ELF-1 (cell line): ENCODE measurements around the gene FBXL16.
A peak's percentile ranks its signal among the peaks of the same experiment; 100 is the strongest.
"Not testable (repeated sequence)": the region's sequence is repeated elsewhere in the genome, so short reads cannot be mapped to it uniquely, and the experiment has no call there.

Source experiments
- DNase-seq: peaks from one replicate; pipeline ENCODE4 v3.0.0-alpha.2; 2016; ENCODE audit warnings: low read depth, low spot score

Gene FBXL16

DNA sequence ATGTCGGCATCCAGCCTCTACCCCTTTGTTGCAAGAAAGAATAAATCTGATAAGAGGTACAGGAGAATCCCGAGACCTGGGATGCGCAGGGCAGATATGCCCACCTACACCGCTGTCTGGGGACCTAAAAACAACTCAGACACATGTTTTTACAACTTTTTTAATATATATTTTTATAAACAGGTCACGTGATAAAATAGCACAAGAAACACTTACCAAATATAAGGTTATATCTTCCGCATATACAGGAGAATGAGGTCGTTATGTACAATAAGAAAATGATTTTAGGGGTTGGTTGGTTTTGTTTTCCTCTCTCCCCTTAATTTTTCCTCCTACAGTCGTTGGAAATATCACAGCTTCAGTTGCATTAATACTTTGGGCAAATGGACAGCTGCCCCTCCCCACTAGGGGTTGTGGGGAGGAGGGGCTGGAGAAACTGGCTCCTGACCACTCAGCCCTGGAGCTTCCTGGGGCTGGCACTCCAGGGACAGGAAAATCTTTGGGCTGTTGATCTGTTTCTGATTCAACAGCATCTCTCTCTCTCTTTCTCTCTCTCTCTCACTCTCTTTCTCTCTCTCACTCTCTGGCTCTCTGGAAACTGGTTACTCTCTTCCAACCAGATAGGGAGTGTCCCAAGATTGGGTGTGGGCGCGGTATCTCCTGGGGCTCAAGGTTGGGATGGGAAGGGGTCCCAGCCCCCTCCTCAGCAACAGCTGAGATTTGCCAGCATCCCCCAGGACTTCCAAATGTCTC lies 13.1 kb downstream of the FBXL16 start:
- no peak for DNase-seq

DNA sequence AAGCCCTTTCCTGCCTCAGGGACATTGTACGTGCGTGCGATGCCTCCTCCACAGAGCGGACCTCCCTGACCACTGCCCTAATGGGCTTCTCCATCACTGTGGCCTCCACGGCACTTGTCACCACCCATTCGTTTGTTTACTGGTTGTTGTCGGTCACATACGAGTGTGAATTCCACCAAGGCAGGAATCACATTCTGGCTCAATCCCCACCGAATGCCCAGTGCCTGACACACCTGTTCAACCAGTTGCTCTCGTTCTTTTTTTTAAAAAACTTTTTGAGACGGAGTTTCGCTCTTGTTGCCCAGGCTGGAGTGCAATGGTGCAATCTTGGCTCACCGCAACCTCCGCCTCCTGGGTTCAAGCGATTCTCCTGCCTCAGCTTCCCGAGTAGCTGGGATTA lies 14.4 kb downstream of the FBXL16 start:
- not testable (repeated sequence) for DNase-seq

DNA sequence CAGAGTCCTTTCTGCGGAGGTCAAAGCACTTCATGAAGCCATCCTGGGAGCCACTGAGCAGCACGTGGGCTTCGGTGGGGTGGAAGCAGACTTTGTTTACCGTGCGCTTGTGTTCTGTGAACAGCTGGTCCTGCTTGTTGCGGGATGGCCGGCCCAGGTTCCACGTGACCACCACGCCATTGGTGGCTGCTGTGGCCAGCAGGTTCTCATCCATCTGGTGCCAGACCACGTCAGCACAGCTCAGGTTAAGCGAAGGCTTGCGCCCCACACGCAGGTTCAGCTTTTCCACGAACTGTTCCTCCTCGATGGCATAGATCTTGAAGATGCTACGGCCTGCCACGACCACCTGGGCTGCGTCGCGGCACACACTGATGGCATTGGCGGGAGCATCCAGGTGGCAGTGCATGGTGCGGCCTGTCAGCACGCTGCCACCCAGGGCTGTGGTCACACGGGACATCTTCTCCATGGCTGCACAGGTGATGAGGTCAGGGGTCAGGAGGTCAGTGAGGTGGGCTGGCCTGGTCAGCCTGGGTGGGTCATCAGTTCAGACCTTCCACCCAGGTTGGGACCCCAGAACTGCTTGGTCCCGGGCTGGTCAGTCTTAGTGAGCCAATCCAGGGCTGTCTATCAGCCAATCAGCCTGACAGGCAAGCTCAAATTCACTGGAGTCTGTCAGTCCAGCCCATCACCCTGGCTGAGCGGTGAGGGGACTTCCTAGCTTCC lies 16.3 kb downstream of the FBXL16 start:
- DNase-seq = no peak

DNA sequence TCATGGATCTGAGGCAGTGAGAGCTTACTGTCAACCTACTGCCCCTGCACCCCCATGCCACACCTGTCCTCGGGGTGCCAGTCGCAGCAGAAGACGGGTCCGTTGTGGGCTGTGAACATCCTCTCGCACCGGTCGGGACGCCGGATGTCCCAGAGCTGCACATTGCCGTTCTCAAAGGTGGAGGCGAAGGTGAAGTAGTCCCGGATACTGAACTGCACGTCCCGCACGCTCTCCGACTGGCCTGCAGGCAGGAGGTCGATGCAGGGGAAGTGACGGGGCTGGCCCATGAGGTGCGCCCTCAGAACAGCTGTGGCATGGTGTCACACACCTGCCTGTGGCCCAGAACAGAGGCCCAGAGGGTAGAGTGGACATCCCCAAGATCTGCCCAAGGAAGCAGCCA lies 18.1 kb downstream of the FBXL16 start:
- no peak for DNase-seq

DNA sequence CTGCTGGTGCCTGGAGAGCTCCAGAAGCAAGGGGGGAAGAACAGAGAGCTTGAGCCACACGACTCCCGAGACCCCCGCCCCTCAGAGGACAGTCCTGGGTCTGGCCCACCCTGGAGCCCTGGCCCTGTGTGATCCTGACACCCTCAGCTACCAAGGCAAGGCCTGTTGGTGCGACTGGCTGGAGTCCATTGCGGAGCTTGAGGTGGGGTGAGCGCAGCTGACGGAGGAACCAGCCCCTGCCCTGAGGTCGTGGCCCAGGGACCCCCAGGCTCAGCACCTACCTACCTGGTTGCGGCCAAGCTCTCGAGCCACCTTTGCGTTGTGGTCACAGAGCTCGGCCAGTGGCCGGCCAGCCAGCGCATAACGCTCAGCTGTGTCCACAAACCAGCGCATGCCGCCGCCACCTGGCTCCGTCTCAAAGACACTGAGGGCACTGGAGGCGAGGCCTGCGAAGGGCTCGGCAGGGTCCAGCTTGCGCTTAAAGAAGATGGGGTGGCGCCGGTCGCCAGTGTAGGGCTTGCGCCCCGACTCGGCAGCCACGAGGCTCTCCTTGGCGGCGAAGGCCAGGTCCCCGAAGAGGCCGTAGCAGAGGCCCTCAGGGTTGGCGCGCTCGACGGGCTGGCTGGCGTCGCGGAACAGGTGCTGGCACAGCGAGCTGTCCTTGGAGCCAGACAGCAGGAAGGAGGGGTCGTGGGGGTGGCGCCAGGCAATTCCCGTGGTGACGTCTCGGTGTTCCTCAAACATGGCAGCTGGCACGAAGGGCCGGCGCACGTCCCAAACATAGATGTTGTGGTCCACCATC lies 18.9 kb downstream of the FBXL16 start:
- no peak for DNase-seq

DNA sequence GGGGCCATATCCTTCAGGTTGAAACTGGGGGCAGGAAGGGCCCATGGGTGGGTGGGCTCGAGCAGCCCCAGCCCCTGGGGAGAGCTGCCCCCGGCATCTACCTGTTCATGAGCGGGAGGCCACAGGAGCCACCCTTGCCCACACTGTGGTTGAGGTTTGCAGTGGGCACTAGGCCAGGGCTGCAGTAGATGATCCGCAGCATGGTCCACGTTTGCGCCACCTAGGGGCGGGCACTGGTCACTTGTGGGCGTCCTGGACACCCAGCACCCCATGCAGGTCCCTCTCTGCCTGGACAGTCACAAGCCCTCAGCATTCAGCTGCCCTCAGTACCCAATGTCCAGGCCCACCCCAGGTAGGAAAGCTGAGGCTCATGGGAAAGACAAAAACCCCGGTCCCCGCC lies 19.6 kb downstream of the FBXL16 start:
- DNase-seq = no peak

DNA sequence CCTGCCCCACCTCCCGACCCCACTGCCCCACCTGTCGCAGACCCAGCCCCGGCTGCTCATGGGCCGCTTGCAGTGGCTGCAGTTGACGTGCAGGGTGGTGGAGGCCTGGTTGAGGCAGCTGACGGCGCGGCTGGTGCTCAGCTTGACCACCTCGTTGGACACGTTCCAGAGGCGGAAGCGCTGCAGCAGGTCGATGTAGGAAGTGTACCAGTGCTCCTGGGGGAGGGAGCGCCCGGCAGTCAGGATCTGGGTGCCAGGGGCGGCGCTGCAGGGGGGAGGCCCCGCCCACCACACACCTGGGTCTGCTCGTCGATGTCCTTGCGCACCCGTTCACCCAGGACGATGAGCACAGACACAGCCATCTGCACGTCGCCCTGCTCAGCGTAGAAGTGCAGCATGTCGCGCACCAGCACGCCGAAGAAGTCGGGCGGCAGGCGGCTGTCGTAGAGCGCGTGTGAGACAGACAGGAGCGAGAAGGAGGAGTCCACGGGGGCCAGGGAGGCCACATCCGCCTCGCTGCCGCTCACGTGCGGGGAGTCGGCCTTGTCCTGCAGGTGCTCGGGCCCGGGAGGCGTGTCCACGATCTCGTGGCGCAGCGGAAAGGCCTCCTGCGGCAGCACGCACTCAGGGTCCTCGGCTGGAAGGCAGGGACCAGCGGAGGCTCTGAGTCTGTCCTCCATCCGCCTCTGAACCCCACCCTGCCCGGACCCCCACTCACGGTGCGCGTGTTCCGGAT lies 20.5 kb downstream of the FBXL16 start:
- DNase-seq = no peak

DNA sequence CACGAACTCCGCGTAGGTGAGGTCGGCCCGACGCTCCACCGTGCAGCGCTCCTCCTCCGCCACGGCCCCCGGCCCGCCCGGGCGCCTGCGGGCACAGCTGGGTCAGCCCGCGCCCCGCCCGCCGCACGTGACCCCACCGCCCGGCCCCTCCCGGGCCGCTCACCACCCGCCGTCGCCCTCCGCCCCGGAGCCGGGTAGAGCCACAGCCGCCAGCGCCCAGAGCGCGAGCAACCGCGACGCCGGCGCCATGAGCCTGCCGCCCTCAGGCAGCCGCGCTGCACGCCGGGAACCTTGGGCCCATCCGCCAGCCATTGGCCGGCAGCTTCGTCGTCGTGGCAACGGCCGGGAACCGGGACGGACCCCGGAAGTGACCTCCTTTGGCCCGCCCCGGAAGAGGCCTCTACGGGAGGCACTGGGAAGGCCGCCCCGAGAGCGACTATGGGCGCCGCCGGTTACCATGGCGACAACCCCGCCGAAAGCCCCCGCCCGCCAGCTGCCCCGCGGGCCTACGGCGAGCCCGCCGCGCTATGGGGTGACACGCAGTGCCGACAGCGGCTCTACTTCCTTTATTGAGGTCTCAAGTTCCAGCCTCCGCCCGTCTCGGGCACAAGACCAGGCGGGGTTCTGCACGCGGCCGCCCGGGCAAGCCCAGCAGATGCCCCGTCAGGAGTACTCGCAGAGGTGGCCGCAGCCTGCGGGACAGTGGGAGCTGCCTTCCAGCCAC lies 21.4 kb downstream of the FBXL16 start, which contains the start of gene JMJD8:
TSS of gene JMJD8 (minus strand) at position 264 of the 724 bp plus-strand sequence. CDS start at position 249, 15 bp downstream.
- peak; percentile 98 for DNase-seq

DNA sequence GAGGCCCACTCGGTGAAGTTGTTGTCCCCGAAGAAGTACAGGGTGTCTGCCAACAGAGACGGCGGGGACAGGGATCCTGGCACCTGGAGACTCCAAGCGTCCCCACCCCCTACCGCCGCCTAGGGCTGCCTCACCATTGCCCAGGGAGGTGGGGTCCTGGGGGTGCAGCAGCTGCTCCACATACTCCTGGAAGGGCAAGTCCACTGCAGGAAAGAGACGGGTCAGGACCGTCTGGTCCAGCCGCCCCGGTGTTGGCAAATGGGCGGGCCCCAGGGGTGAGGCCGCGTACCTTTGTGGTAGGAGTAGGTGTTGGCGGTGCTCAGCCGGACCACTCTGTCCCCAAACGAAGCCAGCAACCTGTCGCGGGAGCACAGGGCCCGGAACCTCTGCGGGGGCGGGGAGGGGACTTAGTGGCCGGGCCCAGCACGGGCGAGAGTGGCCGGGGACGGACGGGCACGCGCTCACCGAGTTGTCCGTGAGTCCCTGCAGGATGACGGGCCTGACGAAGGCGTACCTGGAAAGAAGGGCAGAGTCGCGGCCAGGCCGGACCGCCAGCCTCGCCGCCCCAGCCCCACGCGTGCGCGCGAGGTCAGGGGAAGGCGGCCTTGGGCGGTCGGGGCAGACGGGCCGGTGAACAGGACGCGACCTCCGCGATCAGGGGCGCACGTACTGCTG lies 22.1 kb downstream of the FBXL16 start:
- no peak for DNase-seq

DNA sequence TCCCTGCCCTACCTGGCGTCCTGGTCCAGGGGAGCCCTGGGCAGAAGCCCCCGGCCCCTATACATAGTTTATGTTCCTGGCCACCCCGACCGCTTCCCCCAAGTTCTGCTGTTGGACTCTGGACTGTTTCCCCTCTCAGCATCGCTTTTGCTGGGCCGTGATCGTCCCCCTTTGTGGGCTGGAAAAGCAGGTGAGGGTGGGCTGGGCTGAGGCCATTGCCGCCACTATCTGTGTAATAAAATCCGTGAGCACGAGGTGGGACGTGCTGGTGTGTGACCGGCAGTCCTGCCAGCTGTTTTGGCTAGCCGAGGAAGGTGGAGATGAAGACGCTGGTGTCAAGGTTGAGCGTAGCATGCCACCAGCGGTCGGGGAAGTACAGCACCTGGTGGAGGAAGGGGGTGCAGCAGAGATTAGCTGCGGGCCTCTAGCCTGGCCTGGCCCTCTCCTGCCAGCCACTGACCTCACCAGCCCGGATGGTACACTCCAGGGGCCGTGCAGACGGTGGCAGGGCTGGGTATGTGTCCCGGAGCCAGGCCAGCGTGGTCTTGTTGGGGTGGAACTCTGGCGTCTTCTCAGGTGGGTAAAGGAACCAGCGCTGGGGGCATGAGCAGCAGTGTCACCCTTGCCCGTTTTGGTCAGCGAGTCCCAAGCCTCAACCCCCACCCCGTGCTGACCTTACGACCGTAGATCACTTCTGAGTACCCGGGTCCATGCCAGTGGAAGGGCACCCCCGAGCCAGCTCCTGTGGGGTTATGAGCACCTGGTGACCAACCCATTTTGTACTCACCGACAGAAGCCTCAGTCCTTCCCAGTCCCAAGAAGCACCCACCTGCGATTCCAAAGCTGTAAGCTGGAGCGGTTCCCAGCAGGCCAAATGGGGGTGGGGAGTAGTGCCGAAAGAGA lies 22.9 kb downstream of the FBXL16 start:
- no peak for DNase-seq

DNA sequence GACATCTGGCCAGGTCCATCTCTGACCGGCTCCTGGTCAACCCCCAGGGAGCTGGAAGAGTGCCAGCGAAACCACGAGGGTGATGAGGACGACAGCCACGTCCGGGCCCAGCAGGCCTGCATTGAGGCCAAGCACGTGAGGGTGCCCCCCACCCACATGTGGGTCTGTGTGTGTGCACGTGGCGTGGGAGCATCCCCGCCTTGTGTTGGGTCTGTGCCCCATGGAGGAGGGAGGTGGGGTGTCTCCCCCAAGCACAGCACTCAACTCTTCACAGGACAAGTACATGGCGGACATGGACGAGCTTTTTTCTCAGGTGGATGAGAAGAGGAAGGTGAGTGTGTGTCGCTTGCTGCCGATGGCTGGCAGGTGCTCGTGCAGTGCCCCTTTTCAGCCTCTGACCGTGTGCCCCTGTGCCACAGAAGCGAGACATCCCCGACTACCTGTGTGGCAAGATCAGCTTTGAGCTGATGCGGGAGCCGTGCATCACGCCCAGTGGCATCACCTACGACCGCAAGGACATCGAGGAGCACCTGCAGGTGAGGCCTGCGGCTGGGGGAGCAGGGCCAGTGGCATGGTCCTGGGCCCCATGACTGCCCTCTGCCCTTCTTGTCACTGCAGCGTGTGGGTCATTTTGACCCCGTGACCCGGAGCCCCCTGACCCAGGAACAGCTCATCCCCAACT lies 23.7 kb downstream of the FBXL16 start:
- DNase-seq = no peak

DNA sequence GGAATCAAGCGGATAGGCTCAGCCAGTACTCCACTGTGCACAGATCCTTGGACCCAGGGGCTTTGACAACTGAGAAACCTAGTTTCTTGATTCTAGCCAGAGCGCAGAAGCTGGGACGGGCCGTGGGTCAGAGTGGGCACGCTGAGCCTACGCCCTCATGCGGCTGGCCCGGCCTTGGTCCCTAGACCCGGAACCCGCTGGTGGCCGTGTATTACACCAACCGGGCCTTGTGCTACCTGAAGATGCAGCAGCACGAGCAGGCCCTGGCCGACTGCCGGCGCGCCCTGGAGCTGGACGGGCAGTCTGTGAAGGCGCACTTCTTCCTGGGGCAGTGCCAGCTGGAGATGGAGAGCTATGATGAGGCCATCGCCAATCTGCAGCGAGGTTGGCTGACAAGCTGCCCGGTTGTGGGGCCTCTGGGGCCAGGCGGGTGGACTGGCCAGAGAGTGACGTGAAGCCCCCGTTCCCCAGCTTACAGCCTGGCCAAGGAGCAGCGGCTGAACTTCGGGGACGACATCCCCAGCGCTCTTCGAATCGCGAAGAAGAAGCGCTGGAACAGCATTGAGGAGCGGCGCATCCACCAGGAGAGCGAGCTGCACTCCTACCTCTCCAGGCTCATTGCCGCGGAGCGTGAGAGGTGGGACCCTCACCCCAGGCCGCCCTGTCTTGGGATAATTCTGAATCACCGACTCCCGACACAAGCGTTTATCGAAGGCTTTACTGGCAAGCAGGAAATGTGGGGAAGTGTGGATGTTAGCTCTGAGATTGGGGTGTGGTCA lies 24.4 kb downstream of the FBXL16 start:
- no peak for DNase-seq

DNA sequence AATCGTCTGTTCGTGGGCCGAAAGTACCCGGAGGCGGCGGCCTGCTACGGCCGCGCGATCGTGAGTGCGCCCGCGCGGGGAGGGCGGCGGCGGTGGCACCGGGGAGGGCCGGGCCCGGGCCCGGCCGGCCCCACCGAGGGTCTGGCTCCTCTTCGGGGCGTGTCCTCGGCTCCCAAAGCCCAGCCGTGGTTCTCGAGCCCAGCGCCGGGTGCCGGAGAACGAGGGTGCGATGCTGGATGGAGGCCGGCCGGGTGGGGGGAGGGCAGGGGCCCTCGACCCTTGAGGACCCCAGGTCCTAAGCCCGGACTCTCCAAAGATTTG lies 25.0 kb downstream of the FBXL16 start:
- DNase-seq = no peak

DNA sequence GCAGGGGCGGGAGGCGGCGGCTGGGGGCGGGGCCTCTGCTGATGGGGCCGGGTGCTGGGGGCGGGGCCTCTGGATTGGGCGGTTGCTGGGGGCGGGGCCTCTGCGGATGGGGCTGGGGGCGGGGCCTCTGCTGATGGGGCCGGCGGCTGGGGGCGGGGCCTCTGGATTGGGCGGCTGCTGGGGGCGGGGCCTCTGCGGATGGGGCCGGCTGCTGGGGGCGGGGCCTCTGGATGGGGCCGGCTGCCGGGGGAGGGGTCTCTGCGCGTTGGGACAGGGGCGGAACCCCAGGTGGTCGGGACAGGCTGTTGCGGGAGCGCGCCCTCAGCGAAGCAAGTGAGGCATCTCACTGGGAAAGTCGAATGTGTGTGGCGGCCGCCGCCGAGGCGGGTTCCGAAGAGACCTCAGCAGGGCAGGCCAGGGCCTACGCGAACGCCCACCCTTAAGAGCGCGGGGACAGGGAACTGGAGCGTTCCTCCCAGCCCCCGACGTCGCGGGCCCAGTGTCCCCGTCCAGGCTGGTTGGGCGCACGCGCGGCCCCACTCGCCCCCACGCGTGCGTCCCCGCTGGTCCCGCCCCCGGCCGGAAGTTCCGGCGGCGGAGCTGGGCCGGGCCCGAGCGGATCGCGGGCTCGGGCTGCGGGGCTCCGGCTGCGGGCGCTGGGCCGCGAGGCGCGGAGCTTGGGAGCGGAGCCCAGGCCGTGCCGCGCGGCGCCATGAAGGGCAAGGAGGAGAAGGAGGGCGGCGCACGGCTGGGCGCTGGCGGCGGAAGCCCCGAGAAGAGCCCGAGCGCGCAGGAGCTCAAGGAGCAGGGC lies 25.6 kb downstream of the FBXL16 start, which contains the start of gene STUB1:
TSS of gene STUB1 (plus strand) at position 597 of the 811 bp plus-strand sequence. CDS start at position 713, 116 bp downstream.
- DNase-seq = peak; percentile 89

DNA sequence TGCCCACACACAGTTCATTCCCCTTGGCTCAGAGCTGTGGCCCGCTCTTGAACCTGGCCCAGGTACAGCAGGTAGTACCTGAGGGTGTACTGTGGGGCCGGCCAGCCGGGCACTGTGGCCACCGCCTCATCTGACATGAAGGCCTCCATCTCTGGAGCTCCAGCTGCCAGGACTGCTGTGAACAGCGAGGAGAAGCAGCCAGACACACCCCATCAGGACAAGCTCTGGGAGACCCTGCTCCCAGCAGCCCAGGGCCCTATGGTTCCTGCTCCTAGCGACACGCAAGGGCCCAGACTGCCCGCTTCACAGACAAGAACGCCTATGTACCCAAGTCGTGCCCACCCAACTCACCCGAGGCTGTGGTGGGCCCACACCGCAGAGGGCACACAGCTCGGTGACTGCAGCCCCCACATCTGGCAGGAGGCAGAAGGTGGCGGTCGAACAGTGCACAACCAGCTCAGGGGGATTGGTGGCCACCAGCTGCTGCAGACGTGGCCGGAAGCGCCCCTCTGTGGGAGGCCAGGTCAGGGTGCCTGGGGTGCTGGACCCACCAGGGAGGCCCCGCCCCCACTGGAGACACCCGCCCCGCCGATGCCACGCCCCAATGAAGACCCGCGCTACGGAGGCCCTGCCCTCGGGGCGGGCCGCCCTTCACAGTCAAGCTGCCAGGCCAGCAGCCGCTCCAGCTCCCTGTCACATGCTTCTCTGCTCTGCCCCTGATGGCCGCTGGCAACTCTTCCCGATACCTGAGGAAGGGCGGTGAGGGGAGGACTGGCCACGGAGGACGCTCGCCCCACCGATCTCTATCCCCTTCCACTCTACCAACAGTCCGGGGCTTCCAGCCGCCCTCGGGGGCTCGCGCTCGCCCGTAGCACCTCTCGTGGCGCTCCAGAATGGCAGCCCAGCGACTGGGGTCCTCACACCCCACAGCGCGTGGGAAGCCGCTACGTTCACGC lies 26.5 kb downstream of the FBXL16 start:
- peak; percentile 82 for DNase-seq
